Activated T-helper 17 cell treated with anti-CD3 and anti-CD28 coated beads, Interleukin-2, amount 50 U/mL, for 72 hours (primary cell): ENCODE measurements around the gene SCNN1A. TPM values are rescaled to one million over a fixed set of nuclear protein-coding genes. Genes with fewer than 3 reads are reported as not detected.

Experiments used
- ATAC-seq: fragments of 150-1000 bp; cut with Tn5 transposase; replicated peaks from 2 replicates; pipeline ENCODE4 v1.10.0; 2021; ENCODE audit warnings: mild to moderate bottlenecking, moderate library complexity
- H3K27ac Mint-ChIP-seq: one replicate; pipeline ENCODE4 v1.8.0; 2022; ENCODE audit warnings: mixed read lengths
- H3K27me3 Mint-ChIP-seq: one replicate; pipeline ENCODE4 v1.8.0; 2022; ENCODE audit warnings: mixed read lengths
- H3K36me3 Mint-ChIP-seq: one replicate; pipeline ENCODE4 v1.8.0; 2022; ENCODE audit warnings: low read depth, mild to moderate bottlenecking, mixed read lengths
- H3K4me1 Mint-ChIP-seq: one replicate; pipeline ENCODE4 v1.8.0; 2022; ENCODE audit warnings: mixed read lengths
- H3K4me3 Mint-ChIP-seq: one replicate; pipeline ENCODE4 v1.8.0; 2022; ENCODE audit warnings: mild to moderate bottlenecking, mixed read lengths
- H3K9me3 Mint-ChIP-seq: one replicate; pipeline ENCODE4 v1.8.0; 2022; ENCODE audit warnings: mixed read lengths
- total RNA-seq, 2 donors: library from RNA; stranded (reverse); gene quantifications; one replicate each; pipeline ENCODE4 v1.2.3, GENCODE V29; 2022

Gene SCNN1A
- total RNA-seq, 2 donors from 2014 or later = 1.6 TPM; not detected in 1

DNA sequence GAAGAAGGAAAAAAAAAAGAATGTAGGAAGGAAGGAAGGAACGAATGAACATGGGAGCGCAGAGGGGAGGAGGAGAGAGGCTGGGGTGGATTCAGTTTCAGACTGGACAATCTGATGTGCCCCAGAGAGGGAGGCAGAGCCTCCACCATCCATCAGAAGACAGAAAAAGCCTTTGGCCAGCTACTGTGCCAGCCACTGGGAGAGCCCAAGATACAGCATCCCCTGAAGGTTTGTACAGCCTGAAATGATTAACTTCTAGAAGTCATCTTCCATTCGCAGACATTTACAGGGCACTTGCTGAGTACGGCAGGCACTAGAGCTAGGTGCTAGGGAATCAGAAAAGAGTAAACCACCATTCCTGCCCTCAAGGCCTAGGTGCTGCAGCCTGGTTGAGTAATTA lies 55.9 kb downstream of the SCNN1A start:
- Mint-ChIP-seq H3K4me1 (peaks cover 15% of the 10 kb centered on the region), H3K36me3 (no peaks in the 10 kb centered on the region), H3K27ac (peak overlapping the region; percentile 4), H3K4me3 (no peak overlapping the region), H3K9me3 (no peaks in the 10 kb centered on the region), H3K27me3 (no peaks in the 10 kb centered on the region)
- ATAC-seq = no peak

DNA sequence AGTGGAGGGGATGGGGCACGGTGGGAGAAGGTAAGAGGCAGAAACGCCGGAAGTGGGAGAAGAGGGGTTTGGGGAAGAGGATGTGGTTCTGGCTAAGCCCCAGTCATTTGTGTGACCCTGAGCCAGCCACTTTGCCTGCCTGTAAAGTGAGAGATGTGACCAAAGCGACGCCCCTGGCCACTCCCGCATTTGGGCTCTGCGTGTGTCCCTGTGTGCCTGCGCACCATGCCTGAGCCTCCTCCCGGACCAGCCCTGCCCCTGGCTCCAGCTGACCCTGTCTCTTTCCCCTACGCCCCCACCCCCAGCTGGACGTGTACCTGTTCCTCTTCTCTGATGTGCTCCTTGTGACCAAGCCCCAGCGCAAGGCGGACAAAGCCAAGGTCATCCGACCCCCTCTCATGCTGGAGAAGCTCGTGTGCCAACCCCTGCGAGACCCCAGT lies 56.9 kb downstream of the SCNN1A start:
- no peak overlapping the region for H3K4me3 Mint-ChIP-seq
- no peaks in the 10 kb centered on the region for H3K36me3 Mint-ChIP-seq
- no peaks in the 10 kb centered on the region for H3K27me3 Mint-ChIP-seq
- H3K27ac Mint-ChIP-seq = peak overlapping the region; percentile 4
- no peak for ATAC-seq
- peaks cover 7% of the 10 kb centered on the region for H3K4me1 Mint-ChIP-seq
- no peaks in the 10 kb centered on the region for H3K9me3 Mint-ChIP-seq

DNA sequence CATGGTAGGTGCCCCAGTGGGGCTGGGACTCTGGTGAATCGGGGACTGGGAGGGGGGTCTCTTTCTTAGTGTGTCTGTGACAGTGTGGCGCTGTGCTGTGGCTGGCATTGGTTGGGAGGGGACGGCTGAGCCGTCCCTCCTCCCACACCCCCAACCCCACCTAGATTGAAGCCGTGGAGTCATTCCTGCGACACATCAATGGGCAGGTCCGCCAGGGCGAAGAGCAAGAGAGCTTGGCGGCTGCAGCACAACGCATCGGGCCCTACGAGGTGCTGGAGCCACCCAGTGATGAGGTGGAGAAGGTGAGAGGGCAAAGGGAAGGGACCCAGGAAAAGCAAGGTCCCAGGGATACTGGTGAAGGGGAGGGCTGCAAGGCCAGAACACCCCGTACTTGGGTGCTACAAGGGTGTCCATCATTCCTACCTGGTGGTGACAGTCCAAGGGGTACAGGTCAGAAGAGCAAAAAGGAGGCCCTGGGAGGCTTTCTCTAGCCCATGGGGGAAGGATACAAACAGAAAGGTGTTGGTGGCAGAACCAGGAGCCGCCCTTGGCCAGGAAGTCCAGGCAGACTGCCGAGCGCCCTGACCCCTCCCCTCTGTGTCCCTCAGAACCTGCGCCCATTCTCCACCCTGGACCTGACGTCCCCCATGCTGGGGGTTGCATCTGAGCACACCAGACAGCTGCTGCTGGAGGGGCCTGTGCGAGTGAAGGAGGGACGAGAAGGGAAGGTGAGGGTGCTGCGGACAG lies 57.5 kb downstream of the SCNN1A start:
- no peak overlapping the region for H3K27ac Mint-ChIP-seq
- H3K4me1 Mint-ChIP-seq = peaks cover 3% of the 10 kb centered on the region
- no peak for ATAC-seq
- H3K27me3 Mint-ChIP-seq = no peaks in the 10 kb centered on the region
- no peaks in the 10 kb centered on the region for H3K36me3 Mint-ChIP-seq
- no peak overlapping the region for H3K4me3 Mint-ChIP-seq
- no peaks in the 10 kb centered on the region for H3K9me3 Mint-ChIP-seq

DNA sequence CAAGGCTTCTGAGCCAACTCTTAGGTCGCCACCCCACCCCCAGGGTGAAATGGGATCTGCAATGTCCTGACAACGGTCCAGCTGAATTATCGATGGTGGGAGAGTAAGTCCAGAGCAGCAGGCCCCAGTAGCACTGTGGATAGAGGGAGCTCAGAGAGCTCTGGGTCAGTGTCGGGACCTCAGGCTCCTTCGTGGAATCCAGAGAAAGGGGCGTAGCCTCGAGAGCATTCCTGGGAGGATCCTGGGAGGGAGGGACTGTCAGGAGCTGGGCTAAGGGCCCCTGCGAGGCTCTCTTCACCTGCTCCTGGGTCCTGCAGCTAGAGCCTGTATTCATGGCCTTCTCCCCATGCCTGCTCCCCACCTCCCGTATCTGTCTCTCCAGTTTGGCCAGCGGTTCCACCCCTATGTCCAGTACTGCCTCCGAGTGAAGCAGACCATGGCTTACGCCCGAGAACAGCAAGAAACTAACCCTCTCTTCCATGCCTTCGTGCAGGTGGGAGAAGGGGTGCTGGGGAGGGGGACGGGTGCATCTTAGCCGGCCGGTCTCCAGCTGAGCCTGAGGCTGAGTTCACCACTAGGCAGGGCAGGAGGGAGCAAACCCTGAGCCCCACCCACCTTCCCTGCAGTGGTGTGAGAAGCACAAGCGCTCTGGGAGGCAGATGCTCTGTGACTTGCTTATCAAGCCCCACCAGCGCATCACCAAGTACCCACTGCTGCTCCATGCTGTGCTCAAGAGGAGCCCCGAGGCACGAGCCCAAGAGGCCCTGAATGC lies 58.3 kb downstream of the SCNN1A start:
- peaks cover 5% of the 10 kb centered on the region for H3K4me1 Mint-ChIP-seq
- no peak for ATAC-seq
- H3K4me3 Mint-ChIP-seq = no peak overlapping the region
- no peak overlapping the region for H3K27ac Mint-ChIP-seq
- no peaks in the 10 kb centered on the region for H3K27me3 Mint-ChIP-seq
- no peaks in the 10 kb centered on the region for H3K9me3 Mint-ChIP-seq
- H3K36me3 Mint-ChIP-seq = no peaks in the 10 kb centered on the region

DNA sequence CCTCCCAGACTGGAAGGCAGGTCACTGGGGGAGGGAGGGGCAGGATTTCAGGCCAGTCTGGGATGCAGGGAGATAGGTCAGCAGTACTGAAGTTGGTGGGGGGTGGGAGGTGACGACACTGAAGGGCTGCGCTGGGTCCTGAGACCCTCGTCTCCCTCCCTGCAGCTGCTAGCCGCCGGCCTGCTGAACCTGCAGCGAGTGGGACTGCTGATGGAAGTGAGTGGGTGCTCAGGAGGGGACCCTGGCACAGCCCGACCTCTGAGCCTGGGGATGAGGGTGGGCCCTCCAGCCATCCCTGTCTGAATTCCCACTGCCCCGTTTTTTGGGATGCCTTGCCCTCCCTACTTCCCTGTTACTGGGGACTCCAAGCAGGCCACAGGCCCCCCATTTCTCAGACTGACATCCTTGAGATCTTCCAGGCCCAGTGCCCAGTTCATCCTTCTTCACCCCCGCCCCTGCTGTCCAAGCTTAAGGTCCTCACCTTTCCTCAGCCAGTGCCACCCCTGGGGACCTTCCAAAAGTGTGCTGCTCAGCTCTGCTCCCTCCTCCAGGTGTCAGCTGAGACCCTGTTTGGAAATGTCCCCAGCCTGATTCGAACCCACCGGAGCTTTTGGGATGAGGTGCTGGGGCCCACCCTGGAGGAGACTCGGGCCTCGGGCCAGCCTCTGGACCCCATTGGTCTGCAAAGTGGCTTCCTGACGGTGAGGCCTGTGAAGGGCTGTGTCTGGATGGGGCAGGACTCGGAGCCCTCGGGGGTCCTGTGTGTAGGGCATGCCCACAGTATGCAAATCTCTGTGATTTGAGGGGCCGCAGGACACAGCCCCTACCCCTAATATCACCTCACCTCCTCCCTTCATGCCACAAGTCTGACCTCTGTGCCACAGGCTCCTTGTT lies 59.4 kb downstream of the SCNN1A start:
- no peak for ATAC-seq
- no peaks in the 10 kb centered on the region for H3K27me3 Mint-ChIP-seq
- H3K36me3 Mint-ChIP-seq = no peaks in the 10 kb centered on the region
- peaks cover 5% of the 10 kb centered on the region for H3K4me1 Mint-ChIP-seq
- H3K27ac Mint-ChIP-seq = no peak overlapping the region
- no peaks in the 10 kb centered on the region for H3K9me3 Mint-ChIP-seq
- H3K4me3 Mint-ChIP-seq = no peak overlapping the region

DNA sequence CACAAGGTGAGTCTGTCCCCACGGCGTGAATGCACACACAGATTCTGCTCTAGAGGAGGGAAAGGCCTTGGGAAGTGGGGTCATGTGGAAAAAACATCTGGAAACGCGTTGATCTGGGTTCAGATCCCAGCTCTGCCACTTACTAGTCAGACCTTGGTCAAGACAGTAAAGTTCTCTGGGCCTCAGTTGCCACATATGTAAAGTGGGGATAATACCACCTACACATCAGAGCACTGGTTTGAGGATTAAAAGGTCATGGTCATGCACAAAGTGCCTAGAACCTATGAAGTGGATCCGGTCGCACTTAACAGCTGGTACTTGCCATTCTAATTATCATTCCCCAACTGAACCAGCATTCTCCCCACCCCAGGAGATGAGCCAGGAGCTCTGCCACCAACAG lies 60.2 kb downstream of the SCNN1A start:
- H3K27ac Mint-ChIP-seq = no peak overlapping the region
- H3K27me3 Mint-ChIP-seq = no peaks in the 10 kb centered on the region
- ATAC-seq = no peak

DNA sequence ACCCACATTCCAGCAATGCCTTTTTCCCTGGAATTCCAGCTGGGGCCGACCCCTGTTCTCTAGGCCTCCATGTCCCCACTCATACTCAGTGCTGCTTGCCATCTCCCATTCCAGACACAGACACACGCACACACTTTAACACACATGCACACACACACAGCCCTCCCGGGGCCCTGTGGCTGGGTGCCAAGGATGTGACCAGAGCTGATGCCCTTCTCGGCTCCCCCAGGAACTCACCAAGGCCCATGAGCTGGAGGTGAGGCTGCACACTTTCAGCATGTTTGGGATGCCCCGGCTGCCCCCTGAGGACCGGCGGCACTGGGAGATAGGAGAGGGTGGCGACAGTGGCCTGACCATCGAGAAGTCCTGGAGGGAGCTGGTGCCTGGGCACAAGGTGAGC lies 60.6 kb downstream of the SCNN1A start:
- Mint-ChIP-seq H3K27me3 (no peaks in the 10 kb centered on the region), H3K27ac (no peak overlapping the region)

More for the DNA sequence above, 60.2 kb downstream of the SCNN1A start:
- Mint-ChIP-seq H3K4me1 (peaks cover 5% of the 10 kb centered on the region), H3K36me3 (no peaks in the 10 kb centered on the region), H3K9me3 (no peaks in the 10 kb centered on the region), H3K4me3 (no peak overlapping the region)

DNA sequence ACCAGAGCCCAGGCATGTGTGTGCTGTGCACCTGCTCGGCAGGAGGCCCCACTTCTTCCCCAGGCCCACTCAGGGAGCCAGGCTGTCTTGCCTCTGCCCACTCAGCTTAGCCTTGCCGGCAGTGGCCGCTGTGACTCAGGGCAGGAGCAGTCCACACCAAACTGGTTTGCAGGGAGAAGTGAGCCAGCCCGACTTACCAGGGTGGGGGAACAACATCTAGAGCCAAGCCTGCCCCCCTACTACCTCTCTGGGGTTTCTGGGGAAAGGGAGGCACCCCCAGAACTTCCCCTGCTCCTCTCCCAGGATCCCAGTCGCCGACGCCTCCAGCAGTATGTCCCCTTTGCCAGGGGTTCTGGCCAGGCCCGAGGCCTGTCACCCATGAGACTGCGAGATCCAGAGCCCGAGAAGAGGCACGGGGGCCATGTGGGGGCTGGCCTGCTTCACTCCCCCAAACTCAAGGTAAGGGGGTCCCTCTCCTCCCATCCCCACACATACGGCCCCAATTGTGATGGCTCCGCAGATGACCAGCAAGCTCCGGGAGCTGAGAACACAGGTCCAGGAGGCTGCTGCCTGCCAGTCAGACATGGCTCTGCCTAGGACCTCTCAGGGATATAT lies 61.9 kb downstream of the SCNN1A start:
- Mint-ChIP-seq H3K4me3 (no peak overlapping the region), H3K36me3 (no peaks in the 10 kb centered on the region), H3K27ac (no peak overlapping the region), H3K27me3 (peaks cover 9% of the 10 kb centered on the region), H3K4me1 (peaks cover 5% of the 10 kb centered on the region), H3K9me3 (no peaks in the 10 kb centered on the region)
- no peak for ATAC-seq

More for the DNA sequence above, 60.6 kb downstream of the SCNN1A start:
- Mint-ChIP-seq H3K4me1 (peaks cover 5% of the 10 kb centered on the region), H3K9me3 (no peaks in the 10 kb centered on the region), H3K4me3 (no peak overlapping the region), H3K36me3 (no peaks in the 10 kb centered on the region)
- ATAC-seq = no peak

DNA sequence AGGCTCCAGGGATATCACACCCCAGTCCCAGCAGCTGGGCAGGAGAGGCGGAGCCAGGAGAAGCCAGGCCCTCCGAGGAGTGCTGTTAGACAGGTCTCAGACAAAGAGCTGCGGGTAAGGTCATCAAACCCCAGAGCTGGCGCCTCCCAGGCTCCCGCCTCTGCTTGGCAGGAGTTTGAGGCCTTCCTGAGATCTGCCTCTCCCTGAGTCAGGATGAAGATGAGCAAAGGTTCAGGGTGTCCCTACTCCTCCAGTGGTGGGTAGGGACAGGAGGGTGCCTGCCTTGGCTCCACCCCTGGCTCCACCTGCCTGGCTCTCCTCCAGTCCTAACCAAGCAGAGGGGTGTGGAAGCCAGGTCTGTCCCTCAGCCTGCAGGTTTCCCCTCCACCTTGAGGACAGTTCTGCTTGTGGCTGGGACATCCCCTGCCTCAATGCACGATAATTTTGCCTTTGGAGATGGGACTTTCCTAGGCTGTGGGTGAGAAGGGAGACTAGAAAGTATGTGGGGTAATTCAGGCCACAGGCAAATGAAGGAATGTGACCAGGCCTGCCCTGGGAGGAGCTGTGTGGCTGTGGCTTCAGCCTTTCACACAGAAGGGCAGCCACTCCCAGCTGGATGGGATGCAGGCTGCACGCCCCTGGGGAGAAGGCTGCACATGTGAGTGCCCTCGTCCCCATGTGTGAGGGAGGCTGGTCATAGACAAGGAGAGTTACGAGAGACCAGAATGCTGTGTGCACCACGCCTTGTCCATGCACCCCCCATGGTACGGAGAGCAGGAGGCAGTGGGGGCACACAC lies 62.6 kb downstream of the SCNN1A start:
- H3K9me3 Mint-ChIP-seq = no peaks in the 10 kb centered on the region

DNA sequence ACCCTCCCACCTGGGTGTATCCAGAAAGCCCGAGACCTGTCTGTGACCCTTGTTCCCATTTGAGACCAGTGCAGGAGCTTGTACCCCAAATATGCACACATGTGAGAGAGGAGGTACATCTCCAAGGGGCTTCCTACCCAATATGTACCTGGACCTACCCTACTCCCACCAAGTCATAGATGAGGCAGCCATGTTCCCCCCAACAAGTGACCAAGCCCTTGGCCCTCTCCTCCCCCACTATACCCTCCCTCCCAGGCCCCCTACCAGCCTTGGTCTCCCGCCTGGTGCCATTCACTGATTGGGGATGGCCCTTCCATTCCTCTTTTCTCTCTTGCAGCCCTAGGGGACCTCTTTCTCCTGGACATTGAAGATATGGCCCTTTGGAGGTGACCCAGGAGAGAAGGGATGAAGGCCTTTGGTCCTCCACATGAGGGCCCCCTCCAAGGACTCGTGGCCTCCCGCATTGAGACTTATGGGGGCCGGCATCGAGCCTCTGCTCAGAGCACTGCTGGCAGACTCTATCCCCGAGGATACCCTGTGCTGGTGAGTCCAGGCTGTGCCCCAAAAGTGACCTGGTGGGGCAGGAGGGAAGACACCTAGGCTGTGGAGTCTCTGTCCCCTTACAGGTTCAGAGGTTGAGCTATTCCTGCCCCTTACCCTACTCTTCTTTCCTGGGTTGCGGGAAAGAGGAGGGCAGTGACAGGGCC lies 63.4 kb downstream of the SCNN1A start:
- no peak overlapping the region for H3K4me3 Mint-ChIP-seq
- no peaks in the 10 kb centered on the region for H3K36me3 Mint-ChIP-seq
- no peak for ATAC-seq
- H3K27me3 Mint-ChIP-seq = peaks cover 10% of the 10 kb centered on the region
- no peak overlapping the region for H3K27ac Mint-ChIP-seq
- no peaks in the 10 kb centered on the region for H3K9me3 Mint-ChIP-seq
- H3K4me1 Mint-ChIP-seq = peaks cover 5% of the 10 kb centered on the region

More for the DNA sequence above, 62.6 kb downstream of the SCNN1A start:
- no peaks in the 10 kb centered on the region for H3K36me3 Mint-ChIP-seq
- no peak overlapping the region for H3K4me3 Mint-ChIP-seq
- peak; percentile 85 for ATAC-seq
- peak overlapping the region; percentile 27 for H3K27ac Mint-ChIP-seq
- H3K4me1 Mint-ChIP-seq = peaks cover 5% of the 10 kb centered on the region
- peaks cover 10% of the 10 kb centered on the region for H3K27me3 Mint-ChIP-seq

DNA sequence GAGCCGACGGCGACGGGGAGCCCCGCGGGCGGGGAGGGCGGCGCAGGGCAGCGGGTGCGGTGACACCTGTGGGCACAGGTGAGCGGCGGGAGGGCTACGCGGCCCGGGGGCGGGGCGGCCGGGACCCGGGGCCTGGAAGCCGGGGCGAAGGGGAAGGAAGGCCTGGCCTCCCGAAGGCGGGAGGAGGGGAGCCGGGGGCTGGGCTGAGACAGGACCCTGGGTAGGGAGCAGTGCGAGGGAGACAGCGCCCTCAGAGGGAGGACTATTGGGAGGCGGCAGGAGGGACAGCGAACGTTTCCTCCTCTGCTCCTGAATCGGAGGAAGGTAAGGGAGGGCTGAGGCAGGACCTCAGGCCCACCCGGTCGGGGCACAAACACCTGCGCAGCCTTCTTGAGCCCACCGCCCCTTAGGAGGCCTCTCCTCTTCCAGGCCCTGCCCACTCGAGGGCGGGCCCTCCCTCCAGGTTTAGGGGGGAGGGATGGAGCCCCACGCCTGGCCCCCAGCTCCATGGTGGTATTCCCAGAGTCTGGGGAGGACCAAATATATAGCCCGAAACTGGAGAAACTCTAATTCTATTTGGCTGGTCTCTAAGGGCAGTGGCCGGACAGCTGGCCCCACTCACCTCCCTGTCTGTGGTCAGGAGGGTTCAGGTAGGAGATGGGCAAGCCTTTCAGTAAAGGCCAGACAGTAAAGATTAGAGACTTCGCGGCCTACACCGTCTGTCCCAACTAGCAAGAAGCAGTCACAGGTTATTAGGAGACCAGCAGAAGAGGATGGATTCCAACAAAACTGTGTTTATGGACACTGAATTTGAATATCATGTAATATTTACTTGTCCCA lies 64.4 kb downstream of the SCNN1A start:
- H3K9me3 Mint-ChIP-seq = no peaks in the 10 kb centered on the region
- H3K36me3 Mint-ChIP-seq = no peaks in the 10 kb centered on the region
- H3K4me3 Mint-ChIP-seq = no peak overlapping the region
- no peak overlapping the region for H3K27ac Mint-ChIP-seq
- H3K27me3 Mint-ChIP-seq = peaks cover 10% of the 10 kb centered on the region
- peaks cover 5% of the 10 kb centered on the region for H3K4me1 Mint-ChIP-seq
- no peak for ATAC-seq

DNA sequence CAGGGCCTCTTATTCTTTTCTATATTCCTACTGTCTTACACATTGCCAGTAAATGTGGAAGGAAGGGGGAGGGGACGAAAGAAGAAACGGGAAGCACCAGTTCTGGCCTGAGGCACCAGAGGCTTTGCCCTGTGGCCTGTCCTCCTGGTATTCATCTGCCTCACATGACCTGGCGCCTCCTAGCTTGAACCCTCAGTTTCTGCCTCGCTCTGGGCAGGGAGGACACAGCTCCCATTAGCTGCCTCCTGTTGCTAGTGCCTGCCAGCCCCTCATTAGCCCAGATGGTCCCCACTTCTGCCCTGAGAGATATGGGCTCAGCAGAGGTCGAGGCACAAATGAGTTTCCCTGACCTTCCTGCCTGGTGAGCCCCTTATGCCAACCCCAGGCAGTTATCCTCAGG lies 67.8 kb downstream of the SCNN1A start:
- peaks cover 14% of the 10 kb centered on the region for H3K27me3 Mint-ChIP-seq
- no peak overlapping the region for H3K4me3 Mint-ChIP-seq
- H3K36me3 Mint-ChIP-seq = no peaks in the 10 kb centered on the region
- peaks cover under 1% of the 10 kb centered on the region for H3K4me1 Mint-ChIP-seq
- no peak overlapping the region for H3K27ac Mint-ChIP-seq
- H3K9me3 Mint-ChIP-seq = no peaks in the 10 kb centered on the region
- no peak for ATAC-seq
